HEK293 (cell line): ENCODE measurements around the gene CLEC16A.
A peak's percentile ranks its signal among the peaks of the same experiment; 100 is the strongest.

Experiments used
- CTCF ChIA-PET: fragments of 350-600 bp; formaldehyde crosslinking; extraction: SDS; loops from one replicate; lab custom pipeline; 2021; ENCODE audit warnings: antibody characterized with exemption; lab: Yijun Ruan, JAX
- POLR2A ChIA-PET: fragments of 300-600 bp; formaldehyde crosslinking; extraction: SDS; loops from one replicate; lab custom pipeline; 2020; ENCODE audit warnings: antibody characterized with exemption, inconsistent platforms; lab: Yijun Ruan, JAX
- H3K27ac ChIP-seq: fragments of 200-500 bp; sonication (Bioruptor generic); 2 replicates; pipeline ENCODE4 v1.5.1; 2014; ENCODE audit warnings: low read depth, low read length, control low read depth, inconsistent platforms; ENCODE audit errors: extremely low read depth
- H3K36me3 ChIP-seq, 2 experiments: fragments of 200-500 bp in 1 of 2; sonication (Bioruptor generic) in 1 of 2; 1 replicate in 1 of 2; 2 replicates in 1 of 2; pipeline ENCODE4 v1.5.1; 2014 to 2017; ENCODE audit warnings: inconsistent platforms in 2 of 2, low read length in 2 of 2; ENCODE audit not compliant: control insufficient read depth in 2 of 2, insufficient read depth in 1 of 2
- H3K4me1 ChIP-seq: fragments of 200-500 bp; sonication (Bioruptor generic); 2 replicates; pipeline ENCODE4 v1.5.1; 2014; ENCODE audit warnings: mild to moderate bottlenecking, low read length, inconsistent platforms; ENCODE audit not compliant: control insufficient read depth, insufficient read depth
- H3K4me3 ChIP-seq: 2 replicates; pipeline ENCODE4 v1.5.1; 2011; ENCODE audit warnings: low read depth, mild to moderate bottlenecking, control low read depth, low read length, moderate library complexity
- H3K9me3 ChIP-seq: fragments of 200-500 bp; sonication (Bioruptor generic); 2 replicates; pipeline ENCODE4 v1.5.1; 2014; ENCODE audit warnings: low read depth, low read length, inconsistent platforms; ENCODE audit not compliant: control insufficient read depth, insufficient read depth
- GLIS1 ChIP-seq: fragments of 450-650 bp; formaldehyde crosslinking; IDR thresholded peaks from 2 replicates; pipeline ENCODE4 v1.5.1; 2016; ENCODE audit warnings: missing biosample characterization, missing genetic modification characterization
- HOXA7 ChIP-seq: sonication (generic); formaldehyde crosslinking; IDR thresholded peaks from 2 replicates; pipeline ENCODE4 v1.8.1; 2022; ENCODE audit warnings: missing genetic modification reagents, borderline replicate concordance
- IKZF3 ChIP-seq: fragments of 450-650 bp; IDR thresholded peaks from 2 replicates; pipeline ENCODE4 v1.5.0; 2018; ENCODE audit warnings: missing biosample characterization, mild to moderate bottlenecking, missing genetic modification characterization, moderate library complexity
- MEIS1 ChIP-seq: sonication (generic); formaldehyde crosslinking; IDR thresholded peaks from 2 replicates; pipeline ENCODE4 v1.8.1; 2022; ENCODE audit warnings: missing genetic modification reagents, mild to moderate bottlenecking, borderline replicate concordance
- MYNN ChIP-seq: fragments of 450-650 bp; formaldehyde crosslinking; IDR thresholded peaks from 2 replicates; pipeline ENCODE4 v1.5.1; 2016; ENCODE audit warnings: missing biosample characterization, missing genetic modification characterization, borderline replicate concordance
- RBAK ChIP-seq: fragments of 450-650 bp; formaldehyde crosslinking; IDR thresholded peaks from 2 replicates; pipeline ENCODE4 v1.5.1; 2016; ENCODE audit warnings: missing biosample characterization, missing genetic modification characterization
- REPIN1 ChIP-seq: fragments of 450-650 bp; formaldehyde crosslinking; IDR thresholded peaks from 2 replicates; pipeline ENCODE4 v1.5.1; 2017; ENCODE audit warnings: missing biosample characterization, missing genetic modification characterization, low read depth
- WT1 ChIP-seq: fragments of 450-650 bp; formaldehyde crosslinking; IDR thresholded peaks from 2 replicates; pipeline ENCODE4 v1.5.1; 2016; ENCODE audit warnings: missing biosample characterization, missing genetic modification characterization
- ZBTB17 ChIP-seq: fragments of 450-650 bp; formaldehyde crosslinking; IDR thresholded peaks from 2 replicates; pipeline ENCODE4 v1.5.1; 2016; ENCODE audit warnings: missing biosample characterization, missing genetic modification characterization
- ZBTB21 ChIP-seq: fragments of 450-650 bp; formaldehyde crosslinking; IDR thresholded peaks from 2 replicates; pipeline ENCODE4 v1.5.1; 2017; ENCODE audit warnings: missing biosample characterization, missing genetic modification characterization
- ZBTB7A ChIP-seq: fragments of 450-650 bp; formaldehyde crosslinking; IDR thresholded peaks from 2 replicates; pipeline ENCODE4 v1.5.1; 2016; ENCODE audit warnings: low read depth, missing biosample characterization, missing genetic modification characterization
- ZIC2 ChIP-seq: fragments of 450-650 bp; formaldehyde crosslinking; IDR thresholded peaks from 2 replicates; pipeline ENCODE4 v1.5.1; 2016; ENCODE audit warnings: missing biosample characterization, missing genetic modification characterization
- ZNF132 ChIP-seq: fragments of 450-650 bp; formaldehyde crosslinking; IDR thresholded peaks from 2 replicates; pipeline ENCODE4 v1.5.1; 2017; ENCODE audit warnings: missing biosample characterization, missing genetic modification characterization, borderline replicate concordance
- ZNF138 ChIP-seq: fragments of 450-650 bp; formaldehyde crosslinking; IDR thresholded peaks from 2 replicates; pipeline ENCODE4 v1.5.1; 2016; ENCODE audit warnings: missing biosample characterization, missing genetic modification characterization, borderline replicate concordance
- ZNF146 ChIP-seq: fragments of 450-650 bp; formaldehyde crosslinking; IDR thresholded peaks from 2 replicates; pipeline ENCODE4 v1.5.1; 2016; ENCODE audit warnings: missing biosample characterization, missing genetic modification characterization
- ZNF174 ChIP-seq: fragments of 450-650 bp; formaldehyde crosslinking; IDR thresholded peaks from 2 replicates; pipeline ENCODE4 v1.5.0; 2017; ENCODE audit warnings: missing biosample characterization, mild to moderate bottlenecking, missing genetic modification characterization
- ZNF302 ChIP-seq: fragments of 450-650 bp; formaldehyde crosslinking; IDR thresholded peaks from 2 replicates; pipeline ENCODE4 v1.5.1; 2016; ENCODE audit warnings: missing biosample characterization, missing genetic modification characterization, low read depth
- ZNF324 ChIP-seq: fragments of 450-650 bp; formaldehyde crosslinking; IDR thresholded peaks from 2 replicates; pipeline ENCODE4 v1.5.1; 2016; ENCODE audit warnings: missing biosample characterization, missing genetic modification characterization
- ZNF350 ChIP-seq: fragments of 450-650 bp; formaldehyde crosslinking; IDR thresholded peaks from 2 replicates; pipeline ENCODE4 v1.5.0; 2017; ENCODE audit warnings: missing biosample characterization, mild to moderate bottlenecking, missing genetic modification characterization
- ZNF391 ChIP-seq: fragments of 450-650 bp; formaldehyde crosslinking; IDR thresholded peaks from 2 replicates; pipeline ENCODE4 v1.5.1; 2016; ENCODE audit warnings: low read depth, missing biosample characterization, missing genetic modification characterization, borderline replicate concordance
- ZNF404 ChIP-seq: fragments of 450-650 bp; formaldehyde crosslinking; IDR thresholded peaks from 2 replicates; pipeline ENCODE4 v1.5.1; 2017; ENCODE audit warnings: missing biosample characterization, missing genetic modification characterization
- ZNF521 ChIP-seq: fragments of 450-650 bp; formaldehyde crosslinking; IDR thresholded peaks from 2 replicates; pipeline ENCODE4 v1.5.1; 2017; ENCODE audit warnings: missing biosample characterization, mild to moderate bottlenecking, missing genetic modification characterization
- ZNF530 ChIP-seq: fragments of 450-650 bp; formaldehyde crosslinking; IDR thresholded peaks from 2 replicates; pipeline ENCODE4 v1.5.1; 2016; ENCODE audit warnings: low read depth, missing biosample characterization, missing genetic modification characterization
- ZNF544 ChIP-seq: fragments of 450-650 bp; formaldehyde crosslinking; IDR thresholded peaks from 2 replicates; pipeline ENCODE4 v1.5.0; 2017; ENCODE audit warnings: missing biosample characterization, missing genetic modification characterization
- ZNF560 ChIP-seq: fragments of 450-650 bp; formaldehyde crosslinking; IDR thresholded peaks from 2 replicates; pipeline ENCODE4 v1.5.1; 2017; ENCODE audit warnings: missing biosample characterization, missing genetic modification characterization, borderline replicate concordance
- ZNF664 ChIP-seq: fragments of 450-650 bp; formaldehyde crosslinking; IDR thresholded peaks from 2 replicates; pipeline ENCODE4 v1.5.1; 2016; ENCODE audit warnings: missing biosample characterization, missing genetic modification characterization
- ZNF677 ChIP-seq: fragments of 450-650 bp; IDR thresholded peaks from 2 replicates; pipeline ENCODE4 v1.5.0; 2018; ENCODE audit warnings: missing biosample characterization, mild to moderate bottlenecking, missing genetic modification characterization, moderate library complexity
- ZNF76 ChIP-seq: fragments of 450-650 bp; formaldehyde crosslinking; IDR thresholded peaks from 2 replicates; pipeline ENCODE4; 2016; ENCODE audit warnings: low read depth, missing biosample characterization, missing genetic modification characterization, borderline replicate concordance
- ZXDB ChIP-seq: fragments of 450-650 bp; formaldehyde crosslinking; IDR thresholded peaks from 2 replicates; pipeline ENCODE4 v1.5.1; 2016; ENCODE audit warnings: missing biosample characterization, missing genetic modification characterization
- TF ChIP-seq, protein P1 (sequence below): fragments of 450-650 bp; formaldehyde crosslinking; IDR thresholded peaks from 2 replicates; pipeline ENCODE4 v1.5.1; 2016; ENCODE audit warnings: missing biosample characterization, missing genetic modification characterization
- TF ChIP-seq, protein P2 (sequence below): fragments of 450-650 bp; formaldehyde crosslinking; IDR thresholded peaks from 2 replicates; pipeline ENCODE4 v1.5.1; 2017; ENCODE audit warnings: missing biosample characterization, missing genetic modification characterization

The CLEC16A gene

DNA sequence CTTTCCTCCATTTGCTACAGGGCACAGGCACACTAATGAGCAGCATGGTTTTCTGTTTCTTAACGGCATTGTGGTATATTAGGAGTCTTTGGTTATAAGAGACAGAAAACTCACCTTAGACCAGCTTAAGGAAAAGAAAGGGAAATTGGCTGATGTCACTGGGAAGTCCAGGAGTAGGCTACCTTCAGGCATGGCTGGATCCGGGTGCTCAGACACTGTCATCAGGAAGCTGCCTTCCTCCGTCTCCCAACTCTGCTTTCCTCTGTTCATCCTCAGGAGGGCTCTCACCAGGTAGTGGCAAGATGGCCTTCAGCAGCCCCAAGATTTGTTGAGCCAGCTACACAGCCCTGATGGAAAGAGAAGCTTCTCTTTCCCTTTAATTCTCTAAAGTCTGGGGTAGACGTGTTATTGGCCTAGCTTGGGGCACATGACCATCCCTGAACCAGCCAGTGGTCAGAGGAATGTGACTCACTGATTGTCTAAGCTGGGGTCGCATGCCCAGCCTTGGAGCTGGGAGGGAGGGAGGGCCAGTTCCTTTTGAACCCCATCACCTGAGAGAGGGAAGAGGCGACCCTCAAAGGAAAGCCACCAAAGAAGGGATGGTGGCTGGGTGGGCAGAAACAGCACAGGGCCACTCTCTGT, 117.4 kb downstream of the CLEC16A start:
- no peaks in the 10 kb centered on the region for H3K4me1 ChIP-seq
- H3K4me3 ChIP-seq: no peak overlapping the region
- H3K9me3 ChIP-seq: no peaks in the 10 kb centered on the region
- no peak for TF ChIP-seq ZNF521 (tag by site-specific recombination)
- no peak for TF ChIP-seq ZNF391
- no peak for TF ChIP-seq MEIS1
- no peak for TF ChIP-seq ZNF544
- no peak for TF ChIP-seq ZNF664
- no peak for TF ChIP-seq ZNF404
- no peak for TF ChIP-seq ZXDB (tag by site-specific recombination)
- no peak for TF ChIP-seq ZNF350 (tag by site-specific recombination)
- no peak for TF ChIP-seq ZNF146 (tag by site-specific recombination)
- TF ChIP-seq ZNF677 (tag by site-specific recombination): no peak
- no peak for TF ChIP-seq ZNF174 (tag by site-specific recombination)
- TF ChIP-seq ZNF76 (tag by site-specific recombination): no peak
- TF ChIP-seq ZNF560: no peak
- TF ChIP-seq, protein P1, sequence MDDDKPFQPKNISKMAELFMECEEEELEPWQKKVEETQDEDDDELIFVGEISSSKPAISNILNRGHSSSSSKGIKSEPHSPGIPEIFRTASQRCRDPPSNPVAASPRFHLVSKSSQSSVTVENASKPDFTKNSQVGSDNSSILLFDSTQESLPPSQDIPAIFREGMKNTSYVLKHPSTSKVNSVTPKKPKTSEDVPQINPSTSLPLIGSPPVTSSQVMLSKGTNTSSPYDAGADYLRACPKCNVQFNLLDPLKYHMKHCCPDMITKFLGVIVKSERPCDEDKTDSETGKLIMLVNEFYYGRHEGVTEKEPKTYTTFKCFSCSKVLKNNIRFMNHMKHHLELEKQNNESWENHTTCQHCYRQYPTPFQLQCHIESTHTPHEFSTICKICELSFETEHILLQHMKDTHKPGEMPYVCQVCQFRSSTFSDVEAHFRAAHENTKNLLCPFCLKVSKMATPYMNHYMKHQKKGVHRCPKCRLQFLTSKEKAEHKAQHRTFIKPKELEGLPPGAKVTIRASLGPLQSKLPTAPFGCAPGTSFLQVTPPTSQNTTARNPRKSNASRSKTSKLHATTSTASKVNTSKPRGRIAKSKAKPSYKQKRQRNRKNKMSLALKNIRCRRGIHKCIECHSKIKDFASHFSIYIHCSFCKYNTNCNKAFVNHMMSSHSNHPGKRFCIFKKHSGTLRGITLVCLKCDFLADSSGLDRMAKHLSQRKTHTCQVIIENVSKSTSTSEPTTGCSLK: no peak
- TF ChIP-seq ZNF530 (tag by site-specific recombination): no peak
- peaks cover 0 to 44% of the 10 kb centered on the region in 2 experiments; a peak in 2 of 3 replicates for H3K36me3 ChIP-seq
- ChIA-PET CTCF (no interaction called here), POLR2A (interaction anchor here (1.4 kb wide), 1 partner anchor 194 kb away, joined by 4 read pairs; the partner anchor contains the start of gene SOCS1)
- H3K27ac ChIP-seq: no peak overlapping the region

DNA sequence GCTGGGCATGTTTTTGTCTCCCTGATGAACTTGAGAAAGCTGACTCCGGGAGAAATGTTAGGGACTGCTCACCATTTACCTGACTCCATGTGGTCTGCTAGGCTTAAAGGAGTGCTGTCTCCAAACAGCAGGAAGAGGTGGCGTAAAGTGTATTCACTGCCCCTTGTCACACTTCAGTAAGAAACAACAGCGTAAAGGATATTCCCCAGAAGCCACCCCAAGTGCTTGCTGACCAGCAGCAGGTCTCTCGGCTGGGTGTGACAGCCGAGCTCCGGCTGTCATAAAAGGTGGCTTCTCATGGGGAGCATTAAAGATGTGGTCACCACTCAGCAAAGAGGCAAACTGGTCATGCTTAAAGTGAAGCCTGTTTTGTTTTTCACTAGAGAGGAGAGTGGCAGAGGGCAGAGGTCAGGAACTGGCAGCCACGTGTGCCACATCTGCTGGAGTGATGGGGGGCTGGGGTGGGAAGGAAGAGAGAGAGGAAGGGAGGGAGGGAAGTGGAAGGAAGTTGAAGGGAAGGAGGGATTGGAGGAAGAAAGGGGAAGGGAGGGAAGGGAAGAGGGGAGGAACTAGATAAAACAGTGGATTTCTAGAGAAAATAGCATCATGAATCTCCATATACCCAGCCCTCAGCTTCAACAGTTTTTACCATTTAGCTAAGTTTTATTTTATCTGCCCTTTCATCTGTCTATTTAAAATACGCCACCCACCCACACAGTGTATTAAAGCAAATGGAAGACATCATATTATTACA, 119.3 kb downstream of the CLEC16A start:
- CTCF ChIA-PET: no interaction called here
- Histone ChIP-seq H3K9me3 (no peaks in the 10 kb centered on the region), H3K36me3 (peaks cover 0 to 40% of the 10 kb centered on the region in 2 experiments; a peak in 2 of 3 replicates)
- TF ChIP-seq, protein P2, sequence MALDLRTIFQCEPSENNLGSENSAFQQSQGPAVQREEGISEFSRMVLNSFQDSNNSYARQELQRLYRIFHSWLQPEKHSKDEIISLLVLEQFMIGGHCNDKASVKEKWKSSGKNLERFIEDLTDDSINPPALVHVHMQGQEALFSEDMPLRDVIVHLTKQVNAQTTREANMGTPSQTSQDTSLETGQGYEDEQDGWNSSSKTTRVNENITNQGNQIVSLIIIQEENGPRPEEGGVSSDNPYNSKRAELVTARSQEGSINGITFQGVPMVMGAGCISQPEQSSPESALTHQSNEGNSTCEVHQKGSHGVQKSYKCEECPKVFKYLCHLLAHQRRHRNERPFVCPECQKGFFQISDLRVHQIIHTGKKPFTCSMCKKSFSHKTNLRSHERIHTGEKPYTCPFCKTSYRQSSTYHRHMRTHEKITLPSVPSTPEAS (tag by site-specific recombination): no peak
- peak; percentile 64 for TF ChIP-seq ZIC2 (tag by site-specific recombination)
- TF ChIP-seq IKZF3 (tag by site-specific recombination): no peak
- TF ChIP-seq, all 188 proteins: peak for 1
- H3K27ac ChIP-seq: no peak overlapping the region
- H3K4me1 ChIP-seq: no peaks in the 10 kb centered on the region
- H3K4me3 ChIP-seq: no peak overlapping the region
- POLR2A ChIA-PET: interaction anchor here (0.5 kb wide), 1 partner anchor 35 kb away, joined by 3 read pairs; no protein-coding TSS in a partner anchor

DNA sequence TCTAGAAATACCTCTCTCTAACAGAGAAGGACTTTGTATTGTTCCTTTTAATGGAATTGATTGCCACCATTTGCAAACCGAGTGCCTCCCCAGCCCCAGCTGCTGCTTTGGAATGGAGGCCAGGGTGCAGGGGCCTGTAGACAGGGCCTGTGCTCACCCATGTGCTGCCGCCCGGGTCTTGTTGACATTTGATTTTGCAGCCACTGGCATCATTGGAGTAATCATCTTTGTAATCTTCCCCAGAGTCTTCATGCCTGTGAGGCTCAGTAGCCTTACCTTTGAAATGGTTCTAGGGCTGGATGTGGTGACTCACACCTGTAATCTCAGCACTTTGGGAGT, 119.8 kb downstream of the CLEC16A start:
- CTCF ChIA-PET: no interaction called here
- H3K4me1 ChIP-seq: no peaks in the 10 kb centered on the region
- H3K27ac ChIP-seq: no peak overlapping the region
- H3K9me3 ChIP-seq: no peaks in the 10 kb centered on the region
- POLR2A ChIA-PET: interaction anchor here (0.5 kb wide), 1 partner anchor 36 kb away, joined by 3 read pairs; no protein-coding TSS in a partner anchor
- H3K4me3 ChIP-seq: no peak overlapping the region
- peaks cover 0 to 40% of the 10 kb centered on the region in 2 experiments; a peak in 2 of 3 replicates for H3K36me3 ChIP-seq
- TF ChIP-seq ZNF132 (tag by site-specific recombination) (no peak), ZBTB17 (tag by site-specific recombination) (no peak), ZBTB21 (tag by site-specific recombination) (no peak), ZNF324 (no peak), ZNF302 (tag by site-specific recombination) (no peak), MYNN (tag by site-specific recombination) (no peak), ZNF138 (tag by site-specific recombination) (no peak), RBAK (no peak), ZBTB7A (tag by site-specific recombination) (no peak), HOXA7 (no peak), REPIN1 (no peak), GLIS1 (no peak), ZNF174 (tag by site-specific recombination) (no peak), WT1 (tag by site-specific recombination) (no peak)
